Measurements from ENCODE around the gene SLC39A12. TPM values are rescaled to one million over a fixed set of nuclear protein-coding genes. Genes with fewer than 3 reads are reported as not detected.

The SLC39A12 gene
- polyA plus RNA-seq, 1 donor from 2014 or later: not detected

- no peaks in the 10 kb centered on the region for H3K9me2 ChIP-seq (ENCODE audit: insufficient read depth, low read length)
- H3K36me3 ChIP-seq (ENCODE audit: insufficient read depth, low read length): no peaks in the 10 kb centered on the region
- no peaks in the 10 kb centered on the region for H4K20me1 ChIP-seq (ENCODE audit: insufficient read depth)
- H3K27ac ChIP-seq (ENCODE audit: low read length): no peak overlapping the region
- H3K27me3 ChIP-seq (ENCODE audit: insufficient read depth, low read depth, low read length): no peaks in the 10 kb centered on the region
- no peak overlapping the region for H3K9ac ChIP-seq (ENCODE audit: low read length)
- no peak overlapping the region for H2AFZ ChIP-seq (ENCODE audit: low read depth, low read length)
- TF ChIP-seq EP300 (conservative IDR thresholded peaks at IDR 0.05; ENCODE audit: poor library complexity, severe bottlenecking): no peak
- no peak for TF ChIP-seq TAF1 (IDR thresholded peaks at IDR 0.05; ENCODE audit: low read depth)
- no peak for TF ChIP-seq POLR2AphosphoS5 (IDR thresholded peaks at IDR 0.05)
- TF ChIP-seq MXI1 (conservative IDR thresholded peaks at IDR 0.05; ENCODE audit: poor library complexity, severe bottlenecking): no peak
- TF ChIP-seq REST (IDR thresholded peaks at IDR 0.05; ENCODE audit: borderline replicate concordance): no peak
- no peak for TF ChIP-seq EZH2 (IDR thresholded peaks at IDR 0.05; ENCODE audit: borderline replicate concordance, insufficient read depth, low read length, poor library complexity, severe bottlenecking)
- TF ChIP-seq CTCF (IDR thresholded peaks at IDR 0.05; ENCODE audit: poor library complexity, severe bottlenecking): no peak
- TF ChIP-seq RAD21 (conservative IDR thresholded peaks at IDR 0.05): no peak
- TF ChIP-seq SMC3 (conservative IDR thresholded peaks at IDR 0.05; ENCODE audit: poor library complexity): no peak
- H3K4me2 ChIP-seq (ENCODE audit: low read length): no peak overlapping the region
- H3K4me3 ChIP-seq (ENCODE audit: low read length): no peak overlapping the region
- no peaks in the 10 kb centered on the region for H3K79me2 ChIP-seq (replicated peaks; ENCODE audit: insufficient read depth, low read length)
- H3F3A ChIP-seq (ENCODE audit: insufficient read depth, low read length, poor library complexity, severe bottlenecking): no peaks in the 10 kb centered on the region
- H3K9me3 ChIP-seq (ENCODE audit: low read length): no peaks in the 10 kb centered on the region
These were observed 33.4 kb upstream of the SLC39A12 start for GRCh38 chr10:17918187-17918903.

- Histone ChIP-seq H3K4me3 (ENCODE audit: low read length) (no peak overlapping the region), H3K9me3 (ENCODE audit: low read length) (no peaks in the 10 kb centered on the region), H3K4me2 (ENCODE audit: low read length) (no peak overlapping the region), H4K20me1 (ENCODE audit: insufficient read depth) (no peaks in the 10 kb centered on the region), H3K9me2 (ENCODE audit: insufficient read depth, low read length) (no peaks in the 10 kb centered on the region), H3K9ac (ENCODE audit: low read length) (no peak overlapping the region), H2AFZ (ENCODE audit: low read depth, low read length) (no peak overlapping the region), H3K27ac (ENCODE audit: low read length) (no peak overlapping the region), H3K79me2 (replicated peaks; ENCODE audit: insufficient read depth, low read length) (no peaks in the 10 kb centered on the region), H3K27me3 (ENCODE audit: insufficient read depth, low read depth, low read length) (no peaks in the 10 kb centered on the region), H3K36me3 (ENCODE audit: insufficient read depth, low read length) (no peaks in the 10 kb centered on the region), H3F3A (ENCODE audit: insufficient read depth, low read length, poor library complexity, severe bottlenecking) (no peaks in the 10 kb centered on the region)
- TF ChIP-seq POLR2AphosphoS5 (IDR thresholded peaks at IDR 0.05): no peak
- TF ChIP-seq TAF1 (IDR thresholded peaks at IDR 0.05; ENCODE audit: low read depth): no peak
- TF ChIP-seq MXI1 (conservative IDR thresholded peaks at IDR 0.05; ENCODE audit: poor library complexity, severe bottlenecking): no peak
- no peak for TF ChIP-seq RAD21 (conservative IDR thresholded peaks at IDR 0.05)
These were observed 30.3 kb upstream of the SLC39A12 start for GRCh38 chr10:17921378-17921777.

Measured in neural cell (in vitro differentiated cells).